Colonic mucosa (tissue), 4 donors: ENCODE measurements around the gene CD72. TPM values are rescaled to one million over a fixed set of nuclear protein-coding genes. Genes with fewer than 3 reads are reported as not detected.

Experiments
- DNase-seq: peaks from one replicate; pipeline ENCODE4 v3.0.0-alpha.2; 2020
- H3K27ac ChIP-seq: fragments of 200-600 bp; one replicate; pipeline ENCODE4 v1.8.0; 2021
- H3K27me3 ChIP-seq: fragments of 200-600 bp; one replicate; pipeline ENCODE4 v1.8.0; 2021
- H3K36me3 ChIP-seq: fragments of 200-600 bp; one replicate; pipeline ENCODE4 v1.8.0; 2021
- H3K4me1 ChIP-seq: fragments of 200-600 bp; one replicate; pipeline ENCODE4 v1.8.0; 2021; ENCODE audit warnings: mild to moderate bottlenecking
- H3K4me3 ChIP-seq: fragments of 200-600 bp; one replicate; pipeline ENCODE4 v1.8.0; 2021
- H3K9ac ChIP-seq, 2 donors: one replicate each; pipeline ENCODE4 v1.7.0; 2013; ENCODE audit warnings: control low read depth in 2 of 2, low read depth in 2 of 2, low read length in 2 of 2
- H3K9me3 ChIP-seq: fragments of 200-600 bp; one replicate; pipeline ENCODE4 v1.8.0; 2021
- intact Hi-C: fragments of 100-400 bp; cut with DNase I; formaldehyde crosslinking; loops from one replicate; pipeline ENCODE4 v1.14.1; 2022
- total RNA-seq, 2 donors: library from RNA; stranded (reverse); fragmentation: NEBNext Ultra II Directional in 1 of 2; extraction: Animal tissue kit (Norgen Biotek cat#: 25700) in 1 of 2; gene quantifications; one replicate each; pipeline ENCODE4 v1.2.1, GENCODE V29; 2021
- TF ChIP-seq, protein P1 (sequence below): fragments of 200-600 bp; IDR thresholded peaks from one replicate; pipeline ENCODE4 v1.8.0; 2022; ENCODE audit warnings: antibody characterized with exemption, mild to moderate bottlenecking
- donor health status: healthy.
- donor health status: DM: no; HTN: no; CAD: no.
- donor health status: DM: no; HTN: no; CAD: no.

Gene CD72
- total RNA-seq, 2 donors from 2014 or later: 0.69 to 2.7 TPM

DNA sequence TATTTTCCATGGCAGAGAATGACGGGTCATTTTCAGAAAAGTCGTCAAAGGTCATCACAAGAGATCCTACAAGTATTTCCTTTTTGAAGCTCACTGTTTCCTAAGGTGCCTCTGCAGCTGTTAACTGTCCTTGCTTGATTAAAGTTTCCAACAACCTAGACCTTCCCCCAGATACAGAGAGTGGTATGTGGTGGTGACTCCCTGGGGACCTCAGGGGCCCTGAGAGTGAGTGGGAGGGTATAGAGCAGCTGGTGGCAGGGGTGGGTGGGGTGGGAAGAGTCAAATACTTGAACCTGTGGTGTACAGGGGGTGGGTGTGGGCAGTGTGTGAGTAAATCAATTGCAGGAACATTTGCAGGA lies 1.6 kb upstream of the CD72 start:
- H3K4me3 ChIP-seq: no peak overlapping the region
- no peak overlapping the region for H3K9ac ChIP-seq
- H3K27ac ChIP-seq: no peak overlapping the region
- H3K9me3 ChIP-seq: no peaks in the 10 kb centered on the region
- intact Hi-C loops: no loop called here
- no peaks in the 10 kb centered on the region for H3K36me3 ChIP-seq
- DNase-seq: no peak
- H3K4me1 ChIP-seq: no peaks in the 10 kb centered on the region
- no peaks in the 10 kb centered on the region for H3K27me3 ChIP-seq
- TF ChIP-seq, protein P1, sequence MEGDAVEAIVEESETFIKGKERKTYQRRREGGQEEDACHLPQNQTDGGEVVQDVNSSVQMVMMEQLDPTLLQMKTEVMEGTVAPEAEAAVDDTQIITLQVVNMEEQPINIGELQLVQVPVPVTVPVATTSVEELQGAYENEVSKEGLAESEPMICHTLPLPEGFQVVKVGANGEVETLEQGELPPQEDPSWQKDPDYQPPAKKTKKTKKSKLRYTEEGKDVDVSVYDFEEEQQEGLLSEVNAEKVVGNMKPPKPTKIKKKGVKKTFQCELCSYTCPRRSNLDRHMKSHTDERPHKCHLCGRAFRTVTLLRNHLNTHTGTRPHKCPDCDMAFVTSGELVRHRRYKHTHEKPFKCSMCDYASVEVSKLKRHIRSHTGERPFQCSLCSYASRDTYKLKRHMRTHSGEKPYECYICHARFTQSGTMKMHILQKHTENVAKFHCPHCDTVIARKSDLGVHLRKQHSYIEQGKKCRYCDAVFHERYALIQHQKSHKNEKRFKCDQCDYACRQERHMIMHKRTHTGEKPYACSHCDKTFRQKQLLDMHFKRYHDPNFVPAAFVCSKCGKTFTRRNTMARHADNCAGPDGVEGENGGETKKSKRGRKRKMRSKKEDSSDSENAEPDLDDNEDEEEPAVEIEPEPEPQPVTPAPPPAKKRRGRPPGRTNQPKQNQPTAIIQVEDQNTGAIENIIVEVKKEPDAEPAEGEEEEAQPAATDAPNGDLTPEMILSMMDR: no peak

DNA sequence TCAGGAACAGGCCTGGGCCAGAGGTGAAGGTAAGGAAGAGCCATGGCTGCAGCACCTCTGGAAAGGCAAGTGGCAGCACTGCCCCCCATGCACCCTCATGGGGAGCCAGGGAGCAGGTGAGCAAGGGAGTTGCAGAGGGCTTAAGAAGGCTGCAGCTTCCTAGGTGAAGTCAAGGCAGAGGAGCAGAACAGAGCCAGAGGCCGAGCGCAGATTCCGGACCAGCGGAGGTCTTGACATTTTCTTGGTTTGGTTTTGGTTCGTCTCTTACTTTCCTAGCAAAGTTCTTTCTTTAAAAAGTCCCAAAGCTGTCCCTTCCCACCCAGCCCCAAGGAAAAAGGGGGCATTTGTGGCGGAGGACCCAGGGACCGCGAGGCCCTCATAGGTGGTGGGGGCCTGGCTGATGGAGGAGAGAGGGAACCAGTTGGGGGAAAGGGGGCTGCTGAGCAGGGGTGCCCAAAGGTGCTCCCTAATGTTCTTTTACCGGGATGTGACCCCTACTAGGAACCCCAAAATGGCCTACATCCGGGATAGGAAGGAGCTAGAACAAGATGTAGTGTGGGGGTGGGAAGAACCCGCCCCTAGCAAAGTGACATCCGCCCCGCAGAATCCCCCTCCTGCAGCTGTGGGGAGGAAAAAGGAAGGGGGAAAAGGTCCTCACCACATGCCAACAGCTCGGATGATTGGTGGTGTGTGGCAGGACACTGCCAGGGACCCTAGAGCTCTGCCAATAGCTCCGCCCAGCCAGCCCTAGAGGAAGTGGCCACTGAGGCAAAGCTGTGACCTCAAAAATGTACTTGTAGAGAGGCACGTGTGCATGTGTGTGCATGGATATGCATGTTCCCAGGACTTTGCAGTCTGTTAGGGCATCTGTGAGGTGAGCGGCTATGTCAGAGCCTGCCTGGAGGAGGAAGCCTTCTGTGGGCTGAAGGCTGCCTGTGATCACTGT lies 914 bp upstream of the CD72 start:
- intact Hi-C loops: no loop called here
- no peaks in the 10 kb centered on the region for H3K27me3 ChIP-seq
- no peak overlapping the region for H3K4me3 ChIP-seq
- no peak overlapping the region for H3K9ac ChIP-seq
- TF ChIP-seq, protein P1: no peak
- no peaks in the 10 kb centered on the region for H3K4me1 ChIP-seq
- DNase-seq: no peak
- no peaks in the 10 kb centered on the region for H3K9me3 ChIP-seq
- no peak overlapping the region for H3K27ac ChIP-seq
- no peaks in the 10 kb centered on the region for H3K36me3 ChIP-seq

DNA sequence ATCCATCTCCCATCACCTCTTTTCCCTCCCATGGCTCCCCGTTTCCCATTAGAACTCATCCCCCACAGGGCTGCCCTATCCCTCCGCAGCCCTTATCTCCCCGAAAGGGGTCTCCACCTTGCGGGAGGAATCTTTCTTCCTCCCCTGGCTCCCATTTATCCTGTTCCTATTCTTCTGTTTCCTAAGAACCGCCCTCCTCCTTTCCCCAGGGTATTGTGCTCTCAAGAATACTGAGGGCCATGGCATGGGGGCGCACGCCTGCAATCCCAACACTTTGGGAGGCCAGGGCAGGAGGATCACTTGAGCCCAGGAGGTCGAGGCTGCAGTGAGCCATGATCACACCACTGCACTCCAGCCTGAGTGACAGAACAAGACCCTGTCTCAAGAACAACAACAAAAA lies 665 bp downstream of the CD72 start:
- H3K9me3 ChIP-seq: no peaks in the 10 kb centered on the region
- DNase-seq: no peak
- no peaks in the 10 kb centered on the region for H3K27me3 ChIP-seq
- no peaks in the 10 kb centered on the region for H3K4me1 ChIP-seq
- H3K27ac ChIP-seq: no peak overlapping the region
- intact Hi-C loops: no loop called here
- H3K36me3 ChIP-seq: no peaks in the 10 kb centered on the region
- TF ChIP-seq, protein P1: no peak
- peak overlapping the region; percentile 16 to 72 for H3K9ac ChIP-seq
- peak overlapping the region; percentile 17 for H3K4me3 ChIP-seq

DNA sequence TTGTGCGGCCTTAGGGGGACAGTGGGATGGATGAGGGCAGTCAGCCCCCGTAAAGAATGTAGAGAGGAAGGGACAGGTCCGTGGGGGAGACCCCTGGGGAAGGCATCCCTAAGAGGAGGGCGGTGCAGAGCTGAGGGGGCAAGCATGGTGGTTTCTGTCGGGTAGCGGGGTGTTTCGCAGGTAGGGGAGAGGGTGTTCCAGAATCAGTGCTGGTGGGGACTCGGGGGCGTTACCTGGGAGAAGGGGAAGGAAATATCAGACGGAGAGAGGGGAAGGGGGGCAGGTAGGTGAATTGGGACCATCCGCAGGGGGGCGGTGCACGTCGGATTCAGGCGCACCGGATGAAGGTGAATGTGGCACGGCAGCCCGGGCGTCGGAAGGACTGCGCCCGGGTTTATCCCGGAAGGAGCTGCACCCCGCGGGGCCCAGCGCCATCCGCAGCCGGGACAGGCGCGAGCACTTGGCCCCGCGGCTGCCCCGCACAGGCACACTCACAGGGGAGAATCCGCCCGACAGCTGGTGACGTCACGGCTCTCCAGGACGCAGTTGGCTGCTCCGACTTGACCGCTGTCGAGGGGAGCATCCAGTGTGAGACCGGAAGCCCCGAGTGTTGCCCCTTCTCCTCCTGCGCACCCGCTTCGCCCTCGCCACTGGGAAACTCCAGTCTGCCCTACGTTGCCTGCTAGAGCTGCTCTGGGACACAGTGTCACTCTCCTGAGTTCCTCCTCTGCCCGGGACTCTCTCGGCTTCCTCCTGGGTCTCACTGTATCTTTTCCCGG lies 1.3 kb downstream of the CD72 start:
- Histone ChIP-seq H3K9me3 (no peaks in the 10 kb centered on the region), H3K36me3 (no peaks in the 10 kb centered on the region), H3K27me3 (no peaks in the 10 kb centered on the region), H3K4me3 (peak overlapping the region; percentile 17), H3K27ac (no peak overlapping the region), H3K4me1 (no peaks in the 10 kb centered on the region), H3K9ac (peak overlapping the region; percentile 16 to 72)
- intact Hi-C loops: no loop called here
- DNase-seq: peak; percentile 70
- TF ChIP-seq, protein P1: no peak

DNA sequence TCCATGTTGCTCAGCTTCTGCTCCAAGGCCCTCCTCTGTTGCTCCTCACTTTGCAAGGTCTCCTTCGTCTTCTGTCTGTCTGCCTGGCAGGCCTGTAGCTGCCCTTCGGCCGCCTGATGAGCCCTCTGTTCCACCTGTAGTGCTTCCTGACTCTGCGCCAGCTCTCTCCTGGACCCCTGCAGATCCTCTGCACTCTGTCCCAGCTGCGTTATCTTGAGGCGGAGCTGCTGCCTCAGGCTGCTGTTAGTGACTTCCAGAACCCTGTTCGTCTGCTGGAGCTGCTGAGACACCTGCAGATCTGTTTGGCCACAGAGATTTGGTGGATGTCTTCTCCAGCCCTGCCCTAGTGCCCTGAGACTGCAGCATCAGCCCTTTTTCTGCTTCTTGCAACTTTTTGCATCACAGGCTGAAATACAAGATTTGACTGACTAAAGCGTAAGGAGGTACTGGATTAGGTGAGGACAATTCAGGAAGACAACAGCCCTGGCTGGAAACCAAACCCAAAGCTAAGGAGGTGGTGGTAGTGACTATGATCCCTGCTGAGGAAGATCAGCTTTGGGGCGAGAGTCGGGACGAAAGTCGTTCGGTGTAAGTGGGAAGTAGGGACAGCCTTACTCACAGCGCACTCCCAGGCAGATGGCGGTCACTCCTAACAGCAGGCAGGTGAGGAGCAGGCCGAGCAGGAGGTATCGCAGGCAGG lies 2.1 kb downstream of the CD72 start:
- TF ChIP-seq, protein P1: no peak
- Histone ChIP-seq H3K36me3 (no peaks in the 10 kb centered on the region), H3K9me3 (no peaks in the 10 kb centered on the region), H3K9ac (no peak overlapping the region), H3K27ac (no peak overlapping the region), H3K4me3 (peak overlapping the region; percentile 17), H3K27me3 (no peaks in the 10 kb centered on the region), H3K4me1 (no peaks in the 10 kb centered on the region)
- DNase-seq: no peak
- intact Hi-C loops: no loop called here
